Right lobe of liver (tissue), 4 donors: ENCODE results near the gene CACNG1.

Experiments used
- CTCF ChIP-seq, 4 donors: fragments of 200-600 bp in 3 of 4; fragments of 450-650 bp in 1 of 4; IDR thresholded peaks; one replicate each; pipeline versions ENCODE4 v1.5.1 to v1.8.0; 2016 to 2022; ENCODE audit warnings: antibody characterized with exemption in 4 of 4, mild to moderate bottlenecking in 2 of 4
- POLR2A ChIP-seq: fragments of 450-650 bp; IDR thresholded peaks from one replicate; pipeline ENCODE4 v1.6.1; 2017; ENCODE audit warnings: antibody characterized with exemption, mild to moderate bottlenecking
- donor health status: DM: no; HTN: no; CAD: no.
- donor health status: DM: no; HTN: no; CAD: no.
- donor health status: DM: no; HTN: yes; CAD: no.

DNA sequence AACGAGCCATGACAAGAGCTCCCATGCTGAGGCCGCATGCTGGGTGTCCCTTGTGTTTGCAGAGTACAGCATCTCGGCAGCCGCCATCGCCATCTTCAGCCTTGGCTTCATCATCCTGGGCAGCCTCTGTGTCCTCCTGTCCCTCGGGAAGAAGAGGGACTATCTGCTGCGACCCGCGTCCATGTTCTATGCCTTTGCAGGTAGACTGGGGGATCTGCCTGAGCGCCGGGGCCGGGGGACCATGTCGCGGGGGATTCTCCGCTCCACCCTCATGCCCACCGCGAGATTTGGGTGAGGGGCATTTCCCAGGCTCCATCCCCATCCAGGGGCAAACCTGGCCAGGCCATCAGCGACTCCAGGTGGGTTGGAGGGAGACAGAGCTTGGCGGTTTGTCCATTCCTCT lies 10.7 kb downstream of the CACNG1 start:
- TF ChIP-seq CTCF (IDR thresholded peaks at IDR 0.05) (no peak), POLR2A (no peak)
